H1 (cell line): ENCODE results near the gene ZCCHC17.

Experiments used
- ATF3 ChIP-seq: IDR thresholded peaks from 2 replicates; pipeline ENCODE4 v1.6.1; 2011; ENCODE audit warnings: low read depth, mild to moderate bottlenecking, low read length; ENCODE audit not compliant: insufficient read depth
- CREB1 ChIP-seq: IDR thresholded peaks from 2 replicates; pipeline ENCODE4 v1.6.1; 2012; ENCODE audit warnings: inconsistent platforms
- CTCF ChIP-seq, 3 experiments: IDR thresholded peaks; 1 replicate in 2 of 3; 2 replicates in 1 of 3; pipeline versions ENCODE4 v1.5.1 to v1.6.1; 2011; ENCODE audit warnings: low read length in 3 of 3, mild to moderate bottlenecking in 3 of 3, inconsistent platforms in 2 of 3, low read depth in 1 of 3, moderate library complexity in 1 of 3; ENCODE audit not compliant: insufficient read depth in 1 of 3; ENCODE audit errors: control extremely low read depth in 1 of 3
- EZH2 ChIP-seq: fragments of 200-600 bp; sonication (generic); IDR thresholded peaks from 2 replicates; pipeline ENCODE4 v1.7.1; 2012; ENCODE audit warnings: low read depth, mild to moderate bottlenecking, moderate library complexity, low read length, inconsistent platforms; ENCODE audit not compliant: severe bottlenecking
- FOSL1 ChIP-seq: IDR thresholded peaks from 2 replicates; pipeline ENCODE4 v1.6.1; 2011; ENCODE audit warnings: mild to moderate bottlenecking, low read depth, low read length, moderate library complexity; ENCODE audit not compliant: insufficient read depth
- GTF2F1 ChIP-seq: IDR thresholded peaks from 2 replicates; pipeline ENCODE4 v1.6.1; 2012; ENCODE audit warnings: low read depth, low read length, improper control_type of control experiment, borderline replicate concordance
- JUND ChIP-seq: IDR thresholded peaks from 2 replicates; pipeline ENCODE4 v1.6.1; 2011; ENCODE audit warnings: mild to moderate bottlenecking, improper control_type of control experiment, low read length
- POLR2A ChIP-seq, 2 experiments: IDR thresholded peaks; 1 replicate in 1 of 2; 2 replicates in 1 of 2; pipeline ENCODE4 v1.6.1; 2011; ENCODE audit warnings: low read depth in 2 of 2, low read length in 2 of 2, mild to moderate bottlenecking in 2 of 2; ENCODE audit errors: control extremely low read depth in 1 of 2
- RFX5 ChIP-seq: IDR thresholded peaks from 2 replicates; pipeline ENCODE4 v1.6.1; 2011; ENCODE audit warnings: low read depth, low read length, improper control_type of control experiment, borderline replicate concordance

- TF ChIP-seq POLR2A (IDR thresholded peaks at IDR 0.05; ENCODE audit: control extremely low read depth in 1 of 2, low read depth in 2 of 2, low read length in 2 of 2) = no peak
- no peak for TF ChIP-seq CTCF (IDR thresholded peaks at IDR 0.05; ENCODE audit: control extremely low read depth in 1 of 3, insufficient read depth in 1 of 3, low read depth in 1 of 3, low read length in 3 of 3)
- TF ChIP-seq FOSL1 = no peak
- no peak for TF ChIP-seq RFX5
- TF ChIP-seq ATF3 = no peak
- no peak for TF ChIP-seq EZH2
- TF ChIP-seq CREB1 = no peak
- no peak for TF ChIP-seq JUND
- TF ChIP-seq GTF2F1 = no peak
Observed at GRCh38 chr1:31389616-31390015, 92.8 kb downstream of the ZCCHC17 start.
